Vagina (tissue), 2 donors: ENCODE data around the gene ZNF439. TPM values are rescaled to one million over a fixed set of nuclear protein-coding genes. Genes with fewer than 3 reads are reported as not detected.
A peak's percentile ranks its signal among the peaks of the same experiment; 100 is the strongest.
"Not testable (repeated sequence)": the region's sequence is repeated elsewhere in the genome, so short reads cannot be mapped to it uniquely, and the experiment has no call there.

ENCODE experiments used
- DNase-seq, 2 donors: peaks; one replicate each; pipeline ENCODE4 v3.0.0-alpha.2; 2017; ENCODE audit errors: extremely low spot score in 2 of 2
- H3K27ac ChIP-seq: fragments of 200-600 bp; sonication (generic); one replicate; pipeline ENCODE4 v1.5.1; 2019
- H3K27me3 ChIP-seq: fragments of 200-600 bp; sonication (generic); one replicate; pipeline ENCODE4 v1.5.1; 2019
- H3K36me3 ChIP-seq, 2 donors: fragments of 200-600 bp; sonication (generic); one replicate each; pipeline ENCODE4 v1.5.1; 2017 to 2019
- H3K4me1 ChIP-seq: fragments of 200-600 bp; sonication (generic); one replicate; pipeline ENCODE4 v1.5.1; 2019
- H3K4me3 ChIP-seq, 2 donors: fragments of 200-600 bp; sonication (generic); 1 replicate in 1 of 2; 2 replicates in 1 of 2; pipeline ENCODE4 v1.5.1; 2016 to 2019
- H3K9me3 ChIP-seq: fragments of 200-600 bp; sonication (generic); one replicate; pipeline ENCODE4 v1.5.1; 2019
- POLR2A ChIP-seq, 2 donors: fragments of 450-650 bp; IDR thresholded peaks; one replicate each; pipeline ENCODE4 v1.6.1; 2017; ENCODE audit warnings: antibody characterized with exemption in 2 of 2, mild to moderate bottlenecking in 2 of 2, moderate library complexity in 2 of 2
- POLR2AphosphoS5 ChIP-seq, 2 donors: sonication (generic); formaldehyde crosslinking; IDR thresholded peaks; one replicate each; pipeline ENCODE4 v1.9.0; 2017; ENCODE audit warnings: antibody characterized with exemption in 2 of 2, mild to moderate bottlenecking in 2 of 2, low read depth in 1 of 2; ENCODE audit not compliant: insufficient read depth in 1 of 2
- intact Hi-C: fragments of 100-400 bp; cut with DNase I; formaldehyde crosslinking; loops from one replicate; pipeline ENCODE4 v1.15.1; 2023
- total RNA-seq: library from RNA; depleted of rRNA; stranded (reverse); fragments of >200 nt; gene quantifications from one replicate; pipeline ENCODE4 v1.2.3, GENCODE V29; 2016
- TF ChIP-seq, protein P1 (sequence below), 3 experiments: fragments of 450-650 bp in 2 of 3; fragments of 200-600 bp in 1 of 3; sonication (generic) in 1 of 3; IDR thresholded peaks; one replicate each; pipeline ENCODE4 v1.5.1; 2017 to 2019; ENCODE audit warnings: antibody characterized with exemption in 3 of 3, mild to moderate bottlenecking in 2 of 3, moderate library complexity in 2 of 3

ZNF439 gene
- total RNA-seq, 1 donor from 2014 or later = 5.9 TPM

- Histone ChIP-seq H3K27ac (peak within 1 kb of the TSS; percentile 86), H3K4me3 (peak within 1 kb of the TSS; percentile 90 to 95), H3K36me3 (peaks cover 0 to 7% of the 10 kb centered on the region in 2 donors), H3K9me3 (no peaks in the 10 kb centered on the region), H3K4me1 (peaks cover 19% of the 10 kb centered on the region), H3K27me3 (no peaks in the 10 kb centered on the region)
- intact Hi-C loops = no loop called here
- TF ChIP-seq, protein P1, sequence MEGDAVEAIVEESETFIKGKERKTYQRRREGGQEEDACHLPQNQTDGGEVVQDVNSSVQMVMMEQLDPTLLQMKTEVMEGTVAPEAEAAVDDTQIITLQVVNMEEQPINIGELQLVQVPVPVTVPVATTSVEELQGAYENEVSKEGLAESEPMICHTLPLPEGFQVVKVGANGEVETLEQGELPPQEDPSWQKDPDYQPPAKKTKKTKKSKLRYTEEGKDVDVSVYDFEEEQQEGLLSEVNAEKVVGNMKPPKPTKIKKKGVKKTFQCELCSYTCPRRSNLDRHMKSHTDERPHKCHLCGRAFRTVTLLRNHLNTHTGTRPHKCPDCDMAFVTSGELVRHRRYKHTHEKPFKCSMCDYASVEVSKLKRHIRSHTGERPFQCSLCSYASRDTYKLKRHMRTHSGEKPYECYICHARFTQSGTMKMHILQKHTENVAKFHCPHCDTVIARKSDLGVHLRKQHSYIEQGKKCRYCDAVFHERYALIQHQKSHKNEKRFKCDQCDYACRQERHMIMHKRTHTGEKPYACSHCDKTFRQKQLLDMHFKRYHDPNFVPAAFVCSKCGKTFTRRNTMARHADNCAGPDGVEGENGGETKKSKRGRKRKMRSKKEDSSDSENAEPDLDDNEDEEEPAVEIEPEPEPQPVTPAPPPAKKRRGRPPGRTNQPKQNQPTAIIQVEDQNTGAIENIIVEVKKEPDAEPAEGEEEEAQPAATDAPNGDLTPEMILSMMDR (IDR thresholded peaks at IDR 0.05) = peak in 1 of 3 experiments; percentile 26
- TF ChIP-seq POLR2A (IDR thresholded peaks at IDR 0.05) = peak in 1 of 2 donors; percentile 69
- peak; percentile 91 to 94 for TF ChIP-seq POLR2AphosphoS5 (IDR thresholded peaks at IDR 0.05; ENCODE audit: insufficient read depth in 1 of 2, low read depth in 1 of 2)
- peak; percentile 94 to 98 for DNase-seq
Measured at GRCh38 chr19:11814029-11814699, 34.4 kb upstream of the ZNF439 start, which contains the start of gene ZNF440. ZNF440 (plus strand) TSS chr19:11814273; CDS start chr19:11814448, 175 bp downstream.

DNA sequence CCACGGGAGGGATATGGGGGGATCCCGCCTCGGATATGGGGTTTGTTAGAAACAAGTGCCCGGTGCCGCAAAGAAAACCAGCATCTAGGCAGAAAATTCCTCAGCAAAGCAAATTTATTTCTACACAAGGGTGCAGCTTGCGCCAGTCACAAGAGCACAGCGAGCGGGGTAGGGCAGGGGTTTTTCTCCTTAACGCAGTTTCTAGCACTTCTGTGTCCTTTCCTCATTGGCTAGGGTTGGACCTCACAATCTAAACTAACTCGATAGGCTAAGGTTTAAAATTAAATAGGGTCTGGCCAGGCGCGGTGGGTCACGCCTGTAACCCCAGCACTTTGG lies 33.9 kb upstream of the ZNF439 start:
- Histone ChIP-seq H3K4me3 (peak overlapping the region; percentile 90 to 95), H3K4me1 (peaks cover 19% of the 10 kb centered on the region), H3K27me3 (no peaks in the 10 kb centered on the region), H3K27ac (peak overlapping the region; percentile 86), H3K36me3 (peaks cover 0 to 12% of the 10 kb centered on the region in 2 donors), H3K9me3 (no peaks in the 10 kb centered on the region)
- TF ChIP-seq, protein P1 (IDR thresholded peaks at IDR 0.05) = no peak
- no peak for TF ChIP-seq POLR2A (IDR thresholded peaks at IDR 0.05)
- no peak for TF ChIP-seq POLR2AphosphoS5 (IDR thresholded peaks at IDR 0.05; ENCODE audit: insufficient read depth in 1 of 2, low read depth in 1 of 2)
- no peak for DNase-seq
- intact Hi-C loops = no loop called here

DNA sequence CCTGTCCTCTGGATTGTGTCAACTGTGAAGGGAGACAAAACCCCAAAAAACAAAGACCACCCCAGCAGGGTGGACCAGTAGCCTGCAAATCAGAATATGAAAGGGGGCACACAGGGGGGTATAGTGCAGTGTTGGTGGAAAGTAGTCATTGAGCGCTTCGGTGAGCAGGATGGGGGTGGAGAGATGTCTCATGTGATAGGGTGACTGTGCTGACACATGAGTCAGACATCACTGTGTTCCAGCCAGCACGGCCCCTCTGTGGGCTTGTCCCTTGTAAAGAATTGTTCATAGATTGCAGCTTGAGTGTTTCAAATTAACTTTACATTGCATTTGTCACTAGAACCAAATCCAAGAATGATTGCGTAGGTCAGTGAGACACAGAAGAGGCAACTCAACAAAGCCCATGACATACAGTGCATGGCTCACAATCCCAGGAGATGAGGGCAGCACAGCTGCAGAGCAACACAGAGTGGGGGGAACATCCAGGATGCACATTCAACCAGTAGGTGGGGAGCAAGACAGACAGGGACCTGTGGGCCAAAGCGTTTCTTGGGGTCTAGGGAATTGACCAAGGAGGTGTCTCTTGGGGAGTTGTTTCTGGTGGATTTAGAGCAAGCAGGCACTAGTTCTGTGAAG lies 26.9 kb upstream of the ZNF439 start:
- H3K27me3 ChIP-seq = no peaks in the 10 kb centered on the region
- H3K27ac ChIP-seq = no peak overlapping the region
- no peak overlapping the region for H3K4me3 ChIP-seq
- TF ChIP-seq POLR2AphosphoS5 (IDR thresholded peaks at IDR 0.05; ENCODE audit: insufficient read depth in 1 of 2, low read depth in 1 of 2) (no peak), POLR2A (IDR thresholded peaks at IDR 0.05) (no peak)
- TF ChIP-seq, protein P1 (IDR thresholded peaks at IDR 0.05) = no peak
- no peaks in the 10 kb centered on the region for H3K9me3 ChIP-seq
- peaks cover 0 to 27% of the 10 kb centered on the region in 2 donors for H3K36me3 ChIP-seq
- no peaks in the 10 kb centered on the region for H3K4me1 ChIP-seq
- intact Hi-C loops = no loop called here
- no peak for DNase-seq

- H3K4me3 ChIP-seq, H3K27ac ChIP-seq, H3K27me3 ChIP-seq, DNase-seq, H3K4me1 ChIP-seq, intact Hi-C loops: not testable (repeated sequence)
- Histone ChIP-seq H3K9me3 (peaks cover 29% of the 10 kb centered on the region), H3K36me3 (peaks cover 0 to 80% of the 10 kb centered on the region in 2 donors)
Measured at GRCh38 chr19:11828957-11829876, 19.3 kb upstream of the ZNF439 start.

DNA sequence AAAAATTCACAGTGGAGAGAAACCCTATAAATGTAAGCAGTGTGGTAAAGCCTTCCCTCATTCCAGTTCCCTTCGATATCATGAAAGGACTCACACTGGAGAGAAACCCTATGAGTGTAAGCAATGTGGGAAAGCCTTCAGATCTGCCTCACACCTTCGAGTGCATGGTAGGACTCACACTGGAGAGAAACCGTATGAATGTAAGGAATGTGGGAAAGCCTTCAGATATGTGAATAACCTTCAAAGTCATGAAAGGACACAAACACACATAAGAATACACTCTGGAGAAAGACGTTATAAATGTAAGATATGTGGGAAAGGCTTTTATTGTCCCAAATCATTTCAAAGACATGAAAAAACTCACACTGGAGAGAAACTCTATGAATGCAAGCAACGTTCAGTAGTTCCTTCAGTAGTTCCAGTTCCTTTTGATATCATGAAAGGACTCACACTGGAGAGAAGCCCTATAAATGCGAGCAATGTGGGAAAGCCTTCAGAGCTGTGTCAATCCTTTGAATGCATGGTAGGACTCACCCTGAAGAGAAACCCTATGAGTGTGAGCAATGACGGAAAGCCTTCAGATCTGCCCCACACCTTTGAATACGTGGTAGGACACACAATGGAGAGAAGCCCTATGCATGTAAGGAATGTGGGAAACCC lies 16.1 kb upstream of the ZNF439 start:
- Histone ChIP-seq H3K27ac (no peak overlapping the region), H3K9me3 (peaks cover 27% of the 10 kb centered on the region), H3K27me3 (no peaks in the 10 kb centered on the region), H3K4me3 (peak overlapping the region in 1 of 2 donors; percentile 10), H3K4me1 (no peaks in the 10 kb centered on the region), H3K36me3 (peaks cover 0 to 73% of the 10 kb centered on the region in 2 donors)
- DNase-seq = no peak
- TF ChIP-seq POLR2AphosphoS5 (IDR thresholded peaks at IDR 0.05; ENCODE audit: insufficient read depth in 1 of 2, low read depth in 1 of 2) (no peak), POLR2A (IDR thresholded peaks at IDR 0.05) (no peak)
- TF ChIP-seq, protein P1 (IDR thresholded peaks at IDR 0.05) = no peak
- intact Hi-C loops = no loop called here
